Urinary bladder (tissue), 4 donors: ENCODE measurements around the gene CITED4. TPM values are rescaled to one million over a fixed set of nuclear protein-coding genes. Genes with fewer than 3 reads are reported as not detected.

Experiments used
- DNase-seq: peaks from one replicate; pipeline ENCODE4 v3.0.0-alpha.2; 2015; ENCODE audit errors: extremely low spot score
- H3K27ac ChIP-seq: one replicate; pipeline ENCODE4 v1.5.1; 2013; ENCODE audit warnings: low read depth, mild to moderate bottlenecking, moderate library complexity
- H3K36me3 ChIP-seq: one replicate; pipeline ENCODE4 v1.6.1; 2013; ENCODE audit warnings: mild to moderate bottlenecking, moderate library complexity; ENCODE audit not compliant: insufficient read depth
- H3K4me1 ChIP-seq: one replicate; pipeline ENCODE4 v1.6.1; 2013; ENCODE audit warnings: mild to moderate bottlenecking, moderate library complexity; ENCODE audit not compliant: insufficient read depth
- H3K4me3 ChIP-seq: one replicate; pipeline ENCODE4 v1.5.1; 2013; ENCODE audit warnings: low read depth, low read length
- WGBS: extraction: QIAGEN DNeasy Blood & Tissue Kit; methylation state at CpG from one replicate; pipeline ENCODE4 v1.1.7; 2013; 5-methylcytosine and 5-hydroxymethylcytosine counted together
- polyA plus RNA-seq: library from polyadenylated mRNA; stranded (reverse); fragments of 200-250 nt; gene quantifications from one replicate; pipeline ENCODE4 v1.2.3, GENCODE V29; 2013
- total RNA-seq: library from RNA; depleted of rRNA; stranded (reverse); fragments of >200 nt; gene quantifications from one replicate; pipeline ENCODE4 v1.2.3, GENCODE V29; 2014
- donor health status: healthy with polysubstance abuse.
- donor health status: healthy.

The CITED4 gene
- total and polyA plus RNA-seq, 2 donors: 2.0 to 8.8 TPM

DNA sequence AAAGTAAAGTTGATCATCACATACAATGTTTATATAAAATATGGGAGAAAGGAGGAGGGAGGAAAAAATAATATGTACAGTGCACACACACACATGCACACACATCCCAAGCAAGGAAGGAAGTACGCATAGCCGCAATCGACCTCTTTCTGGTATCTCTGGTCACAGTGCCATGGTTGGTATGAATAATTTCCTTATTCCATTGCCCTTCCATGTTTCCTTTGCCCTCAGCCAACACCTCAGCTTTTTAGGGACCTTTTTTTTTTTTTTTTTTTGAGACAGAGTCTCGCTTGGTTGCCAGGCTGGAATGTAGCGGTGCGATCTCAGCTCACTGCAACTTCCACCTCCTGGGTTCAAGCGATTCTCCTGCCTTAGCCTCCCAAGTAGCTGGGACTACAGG is 20.6 kb downstream of the CITED4 start:
- Histone ChIP-seq H3K27ac (no peak overlapping the region), H3K36me3 (no peaks in the 10 kb centered on the region), H3K4me3 (no peak overlapping the region), H3K4me1 (no peaks in the 10 kb centered on the region)
- DNase-seq: no peak
- 89% methylated on average over 7 of the region's 7 CpGs for WGBS

DNA sequence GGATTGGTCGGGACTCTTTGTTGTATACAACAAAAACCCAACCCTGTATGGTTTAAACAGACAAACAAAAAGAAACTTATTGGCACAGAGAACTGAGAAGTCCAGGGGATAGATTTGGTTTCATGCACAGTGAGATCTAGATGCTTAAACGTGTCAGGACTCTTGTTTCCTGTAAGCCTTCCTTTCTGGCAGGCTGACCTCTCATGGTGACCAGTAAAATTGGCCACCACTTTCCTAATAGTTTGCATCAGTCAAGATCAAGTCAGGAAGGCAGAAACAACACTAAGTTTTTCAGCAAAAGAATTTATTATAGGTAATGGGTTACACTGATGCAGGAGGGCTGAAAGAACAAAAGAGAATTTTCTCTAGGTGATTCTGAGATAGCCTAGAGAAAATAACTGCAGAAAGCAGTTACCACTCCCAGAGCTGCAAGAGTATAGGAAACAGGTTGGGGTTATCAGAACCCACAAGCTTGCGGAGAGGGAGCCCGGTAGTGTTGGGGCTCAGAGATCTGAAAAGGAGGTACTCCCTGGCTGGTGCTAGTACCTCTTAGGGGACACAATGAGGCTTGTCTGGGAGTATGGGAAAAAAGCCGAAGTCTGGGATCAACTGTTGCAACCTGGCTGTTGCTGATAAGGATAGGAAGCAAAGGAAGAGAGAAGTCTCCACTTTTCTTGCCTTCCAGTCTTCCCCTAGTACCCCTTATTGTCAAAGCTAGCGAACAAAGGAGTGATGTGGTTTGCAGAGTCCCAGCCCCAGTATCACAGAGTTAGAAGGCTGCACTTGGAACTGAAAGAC is 21.4 kb downstream of the CITED4 start:
- Histone ChIP-seq H3K4me3 (no peak overlapping the region), H3K27ac (no peak overlapping the region), H3K4me1 (no peaks in the 10 kb centered on the region), H3K36me3 (no peaks in the 10 kb centered on the region)
- 69% methylated on average over 6 of the region's 6 CpGs for WGBS
- no peak for DNase-seq

DNA sequence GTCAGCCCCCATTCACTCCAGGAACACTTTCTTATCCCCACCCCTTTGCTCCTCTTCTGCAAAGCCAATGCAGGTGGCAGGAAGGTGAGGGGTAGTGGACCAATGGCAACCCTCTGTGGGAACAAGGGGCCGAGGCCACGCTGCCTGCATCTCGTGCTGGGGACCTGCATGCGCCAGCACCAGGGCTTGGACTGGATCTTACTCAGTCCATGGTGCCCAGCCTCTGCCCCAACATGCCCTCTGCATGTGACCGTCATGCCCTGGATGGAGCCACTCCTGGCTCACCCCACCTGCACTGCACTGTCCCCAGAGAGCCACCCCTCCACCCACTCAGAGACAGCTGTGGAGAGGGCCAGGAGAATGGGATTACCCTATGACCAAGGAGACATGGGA is 22.2 kb downstream of the CITED4 start:
- DNase-seq: no peak
- Histone ChIP-seq H3K4me1 (no peaks in the 10 kb centered on the region), H3K36me3 (no peaks in the 10 kb centered on the region), H3K4me3 (no peak overlapping the region), H3K27ac (no peak overlapping the region)
- 92% methylated on average over 5 of the region's 5 CpGs for whole genome bisulfite sequencing

DNA sequence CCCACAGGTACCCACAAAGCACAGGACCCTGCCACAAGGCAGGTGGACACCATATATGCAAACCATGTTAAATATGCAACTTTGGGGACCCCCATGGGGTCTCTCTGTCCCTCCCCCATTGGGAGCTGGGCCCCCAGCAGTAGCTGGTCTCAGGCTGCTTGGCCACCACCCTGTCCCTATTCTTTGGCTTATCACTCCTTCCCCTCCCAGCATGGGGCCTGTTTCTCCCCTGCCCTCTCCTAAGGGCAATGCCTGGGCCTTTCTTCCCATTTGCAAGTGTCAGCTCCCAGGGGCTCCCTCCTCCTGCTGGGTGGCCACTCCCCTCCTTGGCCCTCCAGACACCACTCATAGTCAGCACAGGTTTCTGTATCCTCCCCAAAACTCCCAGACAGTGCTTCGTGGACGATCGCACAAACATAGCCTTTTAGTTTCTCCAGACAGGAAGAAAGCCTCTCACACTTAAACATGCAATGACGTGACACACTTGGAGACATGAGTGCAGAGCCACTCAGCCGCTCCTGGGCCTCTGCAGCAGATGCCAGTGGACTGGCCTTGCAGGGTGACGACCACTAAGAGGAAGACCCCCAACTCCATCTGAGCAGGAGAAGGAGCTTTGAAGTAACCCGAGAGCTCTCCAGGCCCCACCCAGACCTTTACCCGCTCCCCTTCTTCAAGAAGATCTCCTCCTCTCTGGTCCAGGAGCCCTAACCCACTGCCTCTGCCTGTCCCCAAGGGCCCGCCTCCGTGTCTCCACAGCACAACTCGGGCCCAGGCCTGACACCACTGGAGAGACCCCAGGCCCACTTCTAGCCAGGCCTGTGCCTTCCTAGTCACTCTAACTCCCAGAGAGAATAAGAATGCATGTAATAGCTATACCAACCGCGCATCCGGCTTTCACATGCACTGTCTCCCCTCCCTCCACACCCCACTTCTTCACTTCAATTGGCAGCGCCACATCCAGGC is 22.9 kb downstream of the CITED4 start:
- WGBS: 85% methylated on average over 15 of the region's 15 CpGs
- Histone ChIP-seq H3K4me3 (no peak overlapping the region), H3K36me3 (no peaks in the 10 kb centered on the region), H3K4me1 (no peaks in the 10 kb centered on the region), H3K27ac (no peak overlapping the region)
- no peak for DNase-seq

DNA sequence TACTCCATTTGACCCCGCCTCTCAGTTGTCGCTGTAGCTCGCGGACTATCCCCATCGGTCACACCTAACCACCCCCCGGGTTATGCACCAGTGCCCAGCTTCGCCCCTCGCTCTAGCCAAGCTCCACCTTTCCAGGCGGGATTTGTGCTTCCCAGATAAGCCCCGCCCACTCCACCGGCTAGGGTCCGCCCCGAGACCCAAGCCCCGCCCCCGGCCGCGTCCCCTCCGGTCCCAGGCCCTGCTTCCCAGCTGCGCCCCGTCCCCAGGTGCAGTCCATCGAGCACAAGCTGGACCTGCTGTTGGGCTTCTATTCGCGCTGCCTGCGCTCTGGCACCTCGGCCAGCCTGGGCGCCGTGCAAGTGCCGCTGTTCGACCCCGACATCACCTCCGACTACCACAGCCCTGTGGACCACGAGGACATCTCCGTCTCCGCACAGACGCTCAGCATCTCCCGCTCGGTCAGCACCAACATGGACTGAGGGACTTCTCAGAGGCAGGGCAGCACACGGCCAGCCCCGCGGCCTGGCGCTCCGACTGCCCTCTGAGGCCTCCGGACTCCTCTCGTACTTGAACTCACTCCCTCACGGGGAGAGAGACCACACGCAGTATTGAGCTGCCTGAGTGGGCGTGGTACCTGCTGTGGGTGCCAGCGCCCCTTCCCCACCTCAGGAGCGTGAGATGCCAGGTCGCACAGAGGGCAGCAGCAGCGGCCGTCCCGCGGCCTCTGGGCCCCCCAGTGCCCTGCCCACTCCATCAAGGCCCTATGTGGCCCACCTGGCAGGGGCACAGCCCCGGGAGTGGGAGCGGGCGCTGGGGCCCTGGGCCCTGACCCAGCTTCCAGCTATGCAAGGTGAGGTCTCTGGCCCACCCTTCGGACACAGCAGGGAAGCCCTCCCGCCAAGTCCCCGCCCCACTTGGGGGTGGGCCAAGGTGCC is 23.9 kb downstream of the CITED4 start:
- no peak for DNase-seq
- H3K4me3 ChIP-seq: no peak overlapping the region
- H3K4me1 ChIP-seq: no peaks in the 10 kb centered on the region
- H3K27ac ChIP-seq: no peak overlapping the region
- H3K36me3 ChIP-seq: no peaks in the 10 kb centered on the region
- 70% methylated on average over 60 of the region's 60 CpGs for WGBS

DNA sequence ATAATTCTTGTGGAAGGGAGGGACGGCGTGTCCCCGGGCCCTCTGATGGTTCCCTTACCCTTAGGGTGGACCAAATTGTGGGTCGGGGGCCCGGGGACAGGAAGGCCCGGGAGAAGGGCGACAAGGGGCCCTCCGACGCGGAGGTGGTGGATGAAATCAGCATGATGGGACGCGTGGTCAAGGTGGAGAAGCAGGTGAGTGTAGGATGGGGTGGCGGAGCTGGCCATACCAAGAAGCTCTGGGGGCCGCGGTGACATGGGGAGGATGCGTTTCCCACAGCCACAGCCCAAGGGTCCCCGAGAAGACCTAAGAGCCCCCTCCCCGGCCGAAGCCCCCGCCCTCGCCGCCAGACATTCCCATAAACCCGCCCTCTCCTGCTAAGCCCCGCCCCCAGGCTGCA is 24.6 kb downstream of the CITED4 start:
- 70% methylated on average over 24 of the region's 24 CpGs for WGBS
- no peak for DNase-seq
- Histone ChIP-seq H3K4me3 (no peak overlapping the region), H3K36me3 (no peaks in the 10 kb centered on the region), H3K4me1 (no peaks in the 10 kb centered on the region), H3K27ac (no peak overlapping the region)

DNA sequence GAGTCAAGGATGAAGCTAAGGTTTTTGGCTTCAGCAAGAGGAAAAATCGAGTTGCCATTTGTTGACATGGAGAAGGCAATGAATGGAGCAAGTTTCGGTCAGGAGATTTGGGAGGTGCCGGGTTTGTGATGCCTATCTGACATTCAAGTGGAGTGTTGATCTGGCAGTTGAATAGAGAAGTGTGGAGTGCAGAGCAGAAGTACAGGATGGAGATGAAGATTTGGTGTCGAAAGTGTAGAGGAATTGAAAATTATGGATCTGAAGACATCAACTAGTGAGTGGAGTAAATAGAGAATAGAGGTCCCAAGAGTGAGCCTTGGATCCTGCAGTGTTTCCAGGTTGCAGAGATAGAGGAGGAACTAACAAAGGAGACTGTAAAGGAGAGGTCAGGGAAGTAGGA is 25.9 kb downstream of the CITED4 start:
- WGBS: 87% methylated on average over 4 of the region's 4 CpGs
- no peaks in the 10 kb centered on the region for H3K36me3 ChIP-seq

DNA sequence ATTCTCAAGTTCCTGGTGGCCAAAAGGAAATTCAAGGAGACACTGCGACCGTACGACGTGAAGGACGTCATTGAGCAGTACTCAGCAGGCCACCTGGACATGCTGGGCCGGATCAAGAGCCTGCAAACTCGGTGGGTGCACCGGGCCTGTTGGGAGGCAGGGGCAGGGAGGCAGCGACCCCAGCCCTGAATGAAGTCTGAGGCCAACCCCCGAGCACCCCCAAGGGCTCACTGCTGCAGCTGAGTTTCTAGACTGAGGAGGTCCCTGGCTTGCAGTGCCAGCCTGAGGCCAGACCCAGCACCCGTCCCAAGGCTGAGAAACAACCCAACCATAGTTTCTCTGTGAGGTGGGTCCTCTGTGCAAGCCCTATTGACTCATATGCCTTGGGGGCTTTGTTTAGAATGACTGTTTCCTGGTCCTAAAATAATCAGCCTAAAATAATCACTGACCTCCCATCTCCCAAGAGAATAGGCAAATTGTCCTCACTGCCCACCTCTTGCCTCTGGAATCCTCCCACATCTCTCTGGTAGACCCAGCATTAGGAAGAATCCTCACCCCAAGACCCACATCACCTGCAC is 27.1 kb downstream of the CITED4 start:
- H3K27ac ChIP-seq: no peak overlapping the region
- H3K4me1 ChIP-seq: no peaks in the 10 kb centered on the region
- no peak for DNase-seq
- H3K4me3 ChIP-seq: no peak overlapping the region
- WGBS: 76% methylated on average over 11 of the region's 11 CpGs
- H3K36me3 ChIP-seq: no peaks in the 10 kb centered on the region

More for the DNA sequence above, 25.9 kb downstream of the CITED4 start:
- Histone ChIP-seq H3K27ac (no peak overlapping the region), H3K4me1 (no peaks in the 10 kb centered on the region), H3K4me3 (no peak overlapping the region)
- no peak for DNase-seq

DNA sequence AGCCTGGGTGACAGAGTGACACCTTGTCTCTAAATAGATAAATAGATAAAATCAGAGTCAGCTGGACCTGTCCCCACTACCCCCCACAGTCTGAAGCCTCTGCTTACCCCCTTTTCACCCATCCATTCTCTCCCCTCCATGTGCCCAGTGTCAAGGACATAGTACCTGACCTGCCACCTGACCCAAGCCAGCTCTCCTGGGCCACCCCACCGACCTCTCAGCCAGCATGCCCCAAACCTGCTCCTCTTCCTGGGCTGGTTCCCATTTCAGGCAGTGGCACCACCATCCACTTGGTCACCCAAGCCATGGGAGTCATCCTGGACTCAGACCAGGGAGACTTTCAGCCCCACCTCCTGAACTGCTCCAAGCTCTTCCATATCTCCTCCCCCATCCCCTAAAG is 28.2 kb downstream of the CITED4 start:
- no peaks in the 10 kb centered on the region for H3K36me3 ChIP-seq
- WGBS: 83% methylated on average over 1 of the region's 1 CpG
- no peak overlapping the region for H3K27ac ChIP-seq

DNA sequence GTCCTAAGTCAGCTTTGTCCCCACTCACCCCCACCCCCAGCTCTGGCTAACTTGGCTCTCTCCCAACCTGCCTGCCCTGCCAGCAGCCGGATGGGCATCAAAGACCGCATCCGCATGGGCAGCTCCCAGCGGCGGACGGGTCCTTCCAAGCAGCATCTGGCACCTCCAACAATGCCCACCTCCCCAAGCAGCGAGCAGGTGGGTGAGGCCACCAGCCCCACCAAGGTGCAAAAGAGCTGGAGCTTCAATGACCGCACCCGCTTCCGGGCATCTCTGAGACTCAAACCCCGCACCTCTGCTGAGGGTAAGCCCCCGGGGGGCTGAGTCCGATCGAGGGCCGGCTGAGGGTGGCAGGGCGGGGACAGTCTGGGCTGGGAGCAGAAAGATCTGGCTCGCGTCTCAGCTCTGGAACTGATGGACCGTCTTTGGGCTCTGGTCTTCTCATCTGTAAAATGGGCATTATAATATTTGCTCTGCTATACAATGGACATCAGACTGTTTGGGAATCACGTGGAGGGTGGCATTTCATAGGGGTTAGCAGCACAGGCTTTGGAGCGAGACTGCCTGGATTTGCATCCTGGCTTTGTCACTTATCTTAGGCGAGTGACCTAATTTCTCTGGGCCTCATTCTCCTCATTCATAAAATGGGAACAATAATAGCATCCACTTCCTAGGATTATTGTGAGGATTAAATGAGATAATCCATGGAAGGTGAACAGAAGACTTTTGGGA is 31.0 kb downstream of the CITED4 start:
- Histone ChIP-seq H3K4me3 (no peak overlapping the region), H3K36me3 (no peaks in the 10 kb centered on the region), H3K4me1 (no peaks in the 10 kb centered on the region), H3K27ac (no peak overlapping the region)
- DNase-seq: no peak
- WGBS: 93% methylated on average over 22 of the region's 22 CpGs

More for the DNA sequence above, 28.2 kb downstream of the CITED4 start:
- H3K4me3 ChIP-seq: no peak overlapping the region
- H3K4me1 ChIP-seq: no peaks in the 10 kb centered on the region
- no peak for DNase-seq

DNA sequence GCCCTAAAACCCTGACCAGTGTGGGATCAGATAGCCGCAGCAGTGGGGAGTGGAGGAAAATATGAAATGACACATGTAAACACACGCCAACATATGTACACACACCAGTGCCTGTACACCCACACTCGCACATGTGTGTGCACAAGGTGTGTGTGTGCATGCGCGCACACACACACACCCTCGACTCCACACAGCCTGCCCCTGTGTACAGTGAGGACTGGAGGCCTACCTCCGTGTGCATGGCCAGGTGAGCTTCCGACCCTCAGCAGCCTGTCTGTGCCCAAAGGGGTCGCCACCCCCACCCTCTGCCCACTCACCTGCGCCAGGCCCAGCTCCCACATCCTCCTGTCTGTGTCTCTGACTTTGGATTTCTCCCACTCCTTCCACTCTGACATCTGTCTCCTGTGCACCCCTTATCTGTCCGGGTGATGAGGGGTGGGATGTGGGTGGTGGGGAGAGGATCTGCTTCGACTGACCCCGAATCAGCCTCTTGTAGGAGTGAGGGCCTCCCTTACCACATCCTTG is 31.7 kb downstream of the CITED4 start:
- Histone ChIP-seq H3K27ac (no peak overlapping the region), H3K4me1 (no peaks in the 10 kb centered on the region), H3K4me3 (no peak overlapping the region), H3K36me3 (no peaks in the 10 kb centered on the region)
- WGBS: 92% methylated on average over 13 of the region's 13 CpGs
- DNase-seq: no peak

DNA sequence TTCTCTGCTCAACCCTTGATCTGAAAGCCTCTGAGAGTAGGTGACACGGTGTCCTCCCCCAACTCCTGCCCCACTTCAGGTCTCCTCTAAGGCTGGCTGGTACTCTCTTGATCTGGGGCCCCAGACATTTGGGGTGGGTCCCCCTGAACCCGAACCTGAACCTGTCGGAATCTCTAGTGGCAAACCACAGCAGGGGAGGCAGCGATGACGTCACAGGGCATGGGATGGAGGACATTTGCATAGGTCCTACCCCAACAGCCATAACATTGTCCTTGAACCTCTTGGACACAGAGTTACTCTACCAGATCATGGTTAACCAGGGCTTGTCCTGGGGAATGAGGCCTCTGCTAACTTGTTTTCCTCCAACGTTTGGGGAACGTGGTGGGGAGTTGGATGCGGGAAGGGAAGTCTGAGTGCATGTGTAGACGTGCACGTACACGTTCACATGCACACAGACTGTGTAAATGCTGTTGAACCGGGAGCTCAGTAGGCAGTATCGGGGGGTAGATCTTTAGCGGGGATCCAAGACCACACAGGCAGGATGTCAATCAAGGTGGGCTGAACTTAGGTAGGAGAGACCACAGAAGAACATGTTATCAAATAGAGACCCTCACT is 32.4 kb downstream of the CITED4 start:
- no peak overlapping the region for H3K4me3 ChIP-seq
- H3K4me1 ChIP-seq: no peaks in the 10 kb centered on the region
- no peak overlapping the region for H3K27ac ChIP-seq
- 77% methylated on average over 14 of the region's 14 CpGs for WGBS
- no peaks in the 10 kb centered on the region for H3K36me3 ChIP-seq
- no peak for DNase-seq
